Measurements from ENCODE around the gene TMPRSS11E. TPM values are rescaled to one million over a fixed set of nuclear protein-coding genes. Genes with fewer than 3 reads are reported as not detected.

The TMPRSS11E gene
- total RNA-seq, 1 donor from 2014 or later, result not detected

DNA sequence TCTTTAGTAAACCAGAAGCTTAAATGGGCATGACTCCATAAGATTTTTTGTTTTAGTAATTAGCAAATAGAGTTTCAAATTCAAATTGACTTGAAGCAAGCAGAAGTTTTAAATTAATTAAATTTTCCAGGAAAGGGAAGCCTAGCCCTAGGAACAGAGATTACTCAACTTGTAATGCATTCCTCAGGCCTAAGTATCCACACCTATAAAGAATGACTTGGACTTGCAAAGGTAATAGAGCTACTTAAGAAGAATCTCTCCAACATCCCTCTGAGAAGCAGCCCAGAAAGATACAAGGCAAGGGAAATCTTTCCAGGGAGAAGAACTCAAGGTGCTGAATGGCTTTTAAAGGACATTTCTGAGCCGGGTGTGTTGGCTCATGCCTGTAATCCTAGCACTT, 16.9 kb upstream of the TMPRSS11E start:
- no peak overlapping the region for H3K27ac Mint-ChIP-seq
- H3K36me3 Mint-ChIP-seq (ENCODE audit: low read depth), result no peaks in the 10 kb centered on the region
- H3K27me3 Mint-ChIP-seq (ENCODE audit: insufficient read depth), result peaks cover 2% of the 10 kb centered on the region
- no peaks in the 10 kb centered on the region for H3K4me1 Mint-ChIP-seq (ENCODE audit: low read depth)
- no peaks in the 10 kb centered on the region for H3K9me3 Mint-ChIP-seq
- intact Hi-C loops (cut with micrococcal nuclease), result no loop called here
- H3K4me3 Mint-ChIP-seq, result no peak overlapping the region
- DNase-seq (ENCODE audit: low spot score), result no peak

DNA sequence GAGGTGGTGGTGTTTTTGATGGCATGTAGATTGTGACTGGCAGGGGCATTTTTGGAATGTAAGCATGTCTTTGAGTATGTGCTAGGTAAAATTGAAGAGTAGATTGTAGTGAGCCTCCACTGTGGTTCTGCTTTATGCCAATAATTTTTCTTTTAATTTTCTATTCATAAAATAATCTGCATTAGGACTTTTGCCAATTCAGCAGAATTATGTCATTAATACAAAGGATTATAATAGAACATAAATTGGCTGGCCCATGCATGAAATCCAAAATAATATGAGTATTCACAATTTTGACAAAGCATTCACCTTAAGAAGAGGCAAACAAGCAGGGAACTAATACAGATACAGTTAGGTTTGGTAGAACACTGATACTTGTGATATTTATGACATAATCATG, 14.9 kb upstream of the TMPRSS11E start:
- Mint-ChIP-seq H3K36me3 (ENCODE audit: low read depth) (no peaks in the 10 kb centered on the region), H3K27ac (no peak overlapping the region), H3K27me3 (ENCODE audit: insufficient read depth) (peaks cover 2% of the 10 kb centered on the region), H3K4me1 (ENCODE audit: low read depth) (peaks cover 11% of the 10 kb centered on the region), H3K9me3 (no peaks in the 10 kb centered on the region), H3K4me3 (no peak overlapping the region)
- no peak for DNase-seq (ENCODE audit: low spot score)
- intact Hi-C loops (cut with micrococcal nuclease), result no loop called here

DNA sequence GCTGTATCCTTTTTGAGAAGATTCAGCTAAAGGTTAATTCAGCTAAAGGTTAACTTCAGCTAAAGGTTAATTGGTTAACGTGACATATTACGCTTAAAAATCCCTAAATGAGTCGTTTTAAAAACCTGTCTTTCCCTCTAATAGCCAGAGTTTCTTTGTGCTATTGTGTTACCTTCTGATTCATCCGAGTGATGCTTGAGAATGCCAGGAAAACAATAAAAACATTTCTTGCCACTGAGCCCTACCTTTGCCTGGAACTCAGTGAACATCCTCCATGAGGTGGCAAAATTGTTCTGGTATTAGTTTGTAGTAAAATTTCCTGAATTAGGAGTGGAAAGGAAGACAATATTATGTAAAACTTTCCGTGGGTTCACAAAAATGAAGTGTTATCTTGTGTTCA, 13.7 kb upstream of the TMPRSS11E start:
- no peak overlapping the region for H3K27ac Mint-ChIP-seq
- H3K4me1 Mint-ChIP-seq (ENCODE audit: low read depth), result peaks cover 11% of the 10 kb centered on the region
- H3K4me3 Mint-ChIP-seq, result no peak overlapping the region
- no peak for DNase-seq (ENCODE audit: low spot score)
- no peaks in the 10 kb centered on the region for H3K9me3 Mint-ChIP-seq
- no peaks in the 10 kb centered on the region for H3K36me3 Mint-ChIP-seq (ENCODE audit: low read depth)
- intact Hi-C loops (cut with micrococcal nuclease), result no loop called here
- no peaks in the 10 kb centered on the region for H3K27me3 Mint-ChIP-seq (ENCODE audit: insufficient read depth)

DNA sequence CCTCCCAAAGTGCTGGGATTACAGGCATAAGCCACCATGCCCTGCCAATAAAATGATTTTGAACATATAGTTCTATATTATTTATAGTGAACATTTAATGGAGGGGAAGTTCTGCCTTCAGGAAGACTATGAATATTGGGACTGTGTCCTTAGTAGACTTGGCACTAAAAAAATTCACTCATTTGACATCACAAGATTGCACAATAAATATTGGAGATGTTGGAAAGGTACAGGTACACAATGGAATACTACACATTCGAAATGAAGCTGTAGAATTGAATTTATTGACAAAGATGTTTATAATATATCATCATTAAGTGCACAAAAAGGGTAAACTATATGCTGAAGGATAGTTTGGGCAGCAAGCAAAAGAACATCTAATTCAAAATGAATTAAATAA, 13.0 kb upstream of the TMPRSS11E start:
- intact Hi-C loops (cut with micrococcal nuclease), result no loop called here
- Mint-ChIP-seq H3K27me3 (ENCODE audit: insufficient read depth) (no peaks in the 10 kb centered on the region), H3K9me3 (no peaks in the 10 kb centered on the region), H3K4me1 (ENCODE audit: low read depth) (peaks cover 14% of the 10 kb centered on the region), H3K27ac (no peak overlapping the region), H3K36me3 (ENCODE audit: low read depth) (no peaks in the 10 kb centered on the region), H3K4me3 (no peak overlapping the region)
- no peak for DNase-seq (ENCODE audit: low spot score)

DNA sequence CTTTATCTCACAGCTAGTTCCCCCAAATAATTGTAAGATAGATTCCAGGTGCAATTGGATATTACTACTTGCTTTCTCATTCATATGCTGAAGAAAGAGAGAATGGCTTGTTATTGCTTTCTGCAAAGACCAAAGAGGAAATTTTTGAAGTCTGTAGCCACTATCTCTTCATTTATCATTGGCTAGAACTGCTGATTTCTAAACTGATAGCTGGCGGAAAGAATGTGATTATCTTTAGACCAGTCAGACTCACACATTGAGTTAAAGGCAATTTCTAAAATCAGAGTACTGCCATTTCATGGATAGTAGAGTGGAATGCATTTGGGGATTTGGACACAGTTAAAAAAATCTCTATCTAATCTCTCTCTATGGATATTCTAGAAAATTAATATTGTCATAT, 12.4 kb upstream of the TMPRSS11E start:
- intact Hi-C loops (cut with micrococcal nuclease), result no loop called here
- Mint-ChIP-seq H3K27me3 (ENCODE audit: insufficient read depth) (no peaks in the 10 kb centered on the region), H3K4me1 (ENCODE audit: low read depth) (peaks cover 20% of the 10 kb centered on the region), H3K4me3 (no peak overlapping the region), H3K36me3 (ENCODE audit: low read depth) (no peaks in the 10 kb centered on the region), H3K9me3 (no peaks in the 10 kb centered on the region), H3K27ac (no peak overlapping the region)
- DNase-seq (ENCODE audit: low spot score), result no peak

DNA sequence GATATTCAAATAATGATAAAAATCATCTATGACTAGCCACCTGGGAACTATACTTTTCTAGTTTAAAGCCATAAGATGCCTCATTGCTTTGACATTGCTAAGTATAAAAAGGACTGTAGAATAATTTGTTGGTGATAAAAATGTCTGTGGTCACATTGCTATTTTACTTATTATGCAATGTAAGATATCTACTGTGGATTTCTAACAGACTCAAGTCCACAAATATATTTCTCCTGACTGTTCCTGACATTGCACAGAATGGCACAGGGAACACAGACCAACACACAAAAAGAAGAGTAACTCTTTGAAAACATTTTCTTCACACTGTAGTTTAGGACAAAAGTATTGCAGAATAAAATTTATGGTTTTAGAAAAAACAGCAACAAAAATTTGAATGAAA, 2.2 kb upstream of the TMPRSS11E start:
- peaks cover 24% of the 10 kb centered on the region for H3K4me1 Mint-ChIP-seq (ENCODE audit: low read depth)
- peaks cover 2% of the 10 kb centered on the region for H3K36me3 Mint-ChIP-seq (ENCODE audit: low read depth)
- no peak overlapping the region for H3K4me3 Mint-ChIP-seq
- H3K27ac Mint-ChIP-seq, result no peak overlapping the region
- H3K9me3 Mint-ChIP-seq, result no peaks in the 10 kb centered on the region
- H3K27me3 Mint-ChIP-seq (ENCODE audit: insufficient read depth), result peaks cover 9% of the 10 kb centered on the region
- DNase-seq (ENCODE audit: low spot score), result no peak
- intact Hi-C loops (cut with micrococcal nuclease), result no loop called here

DNA sequence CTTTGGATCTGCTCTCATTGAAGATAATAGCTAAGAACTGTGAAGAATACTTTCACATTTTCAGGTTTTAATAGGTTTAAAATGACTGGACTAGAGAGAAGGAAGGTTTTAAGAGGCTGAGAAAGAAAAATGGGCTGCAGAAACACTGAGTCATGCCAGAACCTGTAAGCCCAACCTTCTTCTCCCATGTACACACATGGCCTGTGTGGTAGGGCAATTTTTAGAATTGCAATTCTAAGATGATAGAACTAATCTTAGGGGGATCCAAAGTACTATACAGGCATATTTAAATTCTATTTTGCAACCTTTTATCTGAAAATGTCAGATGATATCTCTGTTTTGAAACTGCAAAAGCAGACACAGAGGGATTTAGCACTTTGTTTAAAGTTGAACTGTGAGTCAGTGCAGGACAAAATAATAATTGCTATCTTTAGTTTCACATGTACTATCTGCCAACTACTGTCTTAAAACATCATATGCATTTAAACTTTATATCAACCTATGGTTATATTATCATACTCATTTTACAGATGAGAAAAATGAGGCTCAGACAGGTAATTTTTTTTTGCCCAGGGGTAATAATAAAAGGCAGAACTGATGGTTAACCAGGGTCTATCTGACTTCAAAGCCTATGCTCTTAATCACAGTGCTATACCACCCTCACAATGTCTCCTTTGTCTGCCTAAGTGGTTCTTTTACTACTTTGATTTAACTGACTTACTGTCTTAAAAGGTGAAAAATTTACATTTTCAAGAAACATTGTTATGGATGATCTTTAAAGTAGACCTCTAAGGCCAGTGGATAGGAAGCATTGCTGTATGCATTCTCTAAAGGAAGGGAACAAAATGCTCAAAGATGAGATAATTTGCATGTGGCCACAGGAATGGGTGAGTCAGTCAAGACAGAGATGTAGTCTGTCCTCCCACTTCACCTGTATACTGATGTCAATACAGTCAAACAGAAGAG, 4.3 kb downstream of the TMPRSS11E start:
- peaks cover 12% of the 10 kb centered on the region for H3K27me3 Mint-ChIP-seq (ENCODE audit: insufficient read depth)
- no peak overlapping the region for H3K27ac Mint-ChIP-seq

DNA sequence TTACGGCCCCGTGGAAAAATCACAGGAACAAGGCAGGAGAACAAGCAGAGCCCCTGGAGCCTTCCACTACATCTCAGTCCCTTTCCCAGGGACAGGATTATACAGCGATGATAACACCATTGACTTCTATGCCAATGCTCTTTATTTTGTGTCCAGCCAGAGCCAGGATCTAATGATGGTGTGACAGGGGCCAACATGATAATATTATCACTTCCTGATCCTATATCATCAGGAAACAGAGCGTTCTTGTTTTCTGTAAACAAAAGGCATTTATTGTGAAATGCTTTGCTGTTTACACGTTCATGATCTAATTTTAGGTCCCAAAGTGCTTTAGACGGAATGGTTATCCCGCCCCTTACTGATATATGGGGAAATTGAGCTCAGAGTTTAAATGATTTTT, 12.8 kb downstream of the TMPRSS11E start:
- no peaks in the 10 kb centered on the region for H3K36me3 Mint-ChIP-seq (ENCODE audit: low read depth)
- no peak overlapping the region for H3K27ac Mint-ChIP-seq
- intact Hi-C loops (cut with micrococcal nuclease), result no loop called here
- H3K4me3 Mint-ChIP-seq, result no peak overlapping the region
- H3K4me1 Mint-ChIP-seq (ENCODE audit: low read depth), result no peaks in the 10 kb centered on the region
- no peak for DNase-seq (ENCODE audit: low spot score)
- no peaks in the 10 kb centered on the region for H3K9me3 Mint-ChIP-seq
- peaks cover 13% of the 10 kb centered on the region for H3K27me3 Mint-ChIP-seq (ENCODE audit: insufficient read depth)

More for the DNA sequence above, 4.3 kb downstream of the TMPRSS11E start:
- no peaks in the 10 kb centered on the region for H3K9me3 Mint-ChIP-seq
- peaks cover 12% of the 10 kb centered on the region for H3K4me1 Mint-ChIP-seq (ENCODE audit: low read depth)
- peaks cover 2% of the 10 kb centered on the region for H3K36me3 Mint-ChIP-seq (ENCODE audit: low read depth)
- intact Hi-C loops (cut with micrococcal nuclease), result no loop called here
- no peak overlapping the region for H3K4me3 Mint-ChIP-seq
- no peak for DNase-seq (ENCODE audit: low spot score)

DNA sequence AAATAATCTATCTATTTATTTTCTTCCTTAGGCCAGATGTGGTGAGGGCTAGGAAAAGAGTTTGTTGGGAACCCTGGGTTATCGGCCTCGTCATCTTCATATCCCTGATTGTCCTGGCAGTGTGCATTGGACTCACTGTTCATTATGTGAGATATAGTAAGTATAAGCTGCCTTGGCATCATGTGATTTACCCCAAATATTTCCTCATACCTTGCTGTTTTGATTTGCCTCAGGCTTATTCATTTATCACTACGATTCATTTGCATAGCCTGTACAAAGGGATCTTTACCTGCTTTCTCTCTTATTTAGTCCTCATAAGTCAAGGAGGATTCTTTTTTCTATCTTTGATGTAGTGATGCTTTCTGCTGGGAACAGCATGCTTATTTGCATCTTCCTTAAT, 14.5 kb downstream of the TMPRSS11E start:
- Mint-ChIP-seq H3K36me3 (ENCODE audit: low read depth) (no peaks in the 10 kb centered on the region), H3K9me3 (no peaks in the 10 kb centered on the region), H3K27me3 (ENCODE audit: insufficient read depth) (peaks cover 7% of the 10 kb centered on the region), H3K27ac (no peak overlapping the region), H3K4me1 (ENCODE audit: low read depth) (no peaks in the 10 kb centered on the region), H3K4me3 (no peak overlapping the region)
- DNase-seq (ENCODE audit: low spot score), result no peak
- intact Hi-C loops (cut with micrococcal nuclease), result no loop called here

DNA sequence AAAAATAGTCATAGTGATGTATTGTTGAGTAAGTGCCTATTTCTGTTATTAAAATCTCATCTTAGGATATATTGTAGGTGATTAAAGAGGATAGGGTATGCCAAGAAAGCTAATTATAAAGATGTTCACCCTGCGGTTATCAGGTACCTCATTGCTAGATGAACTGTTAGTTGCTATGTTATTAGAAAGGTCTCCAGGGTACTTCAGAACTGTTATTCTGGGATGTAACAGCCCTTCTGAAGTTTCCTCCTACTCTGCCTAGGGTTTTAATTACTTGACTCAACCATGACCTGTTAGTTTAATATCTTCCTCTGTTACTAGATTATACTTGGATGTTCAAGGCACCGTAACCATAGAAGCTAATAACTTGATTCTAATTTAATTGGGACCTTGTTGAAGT, 15.4 kb downstream of the TMPRSS11E start:
- Mint-ChIP-seq H3K27me3 (ENCODE audit: insufficient read depth) (peaks cover 7% of the 10 kb centered on the region), H3K4me3 (no peak overlapping the region), H3K36me3 (ENCODE audit: low read depth) (no peaks in the 10 kb centered on the region), H3K9me3 (no peaks in the 10 kb centered on the region), H3K4me1 (ENCODE audit: low read depth) (no peaks in the 10 kb centered on the region), H3K27ac (no peak overlapping the region)
- no peak for DNase-seq (ENCODE audit: low spot score)
- intact Hi-C loops (cut with micrococcal nuclease), result no loop called here

DNA sequence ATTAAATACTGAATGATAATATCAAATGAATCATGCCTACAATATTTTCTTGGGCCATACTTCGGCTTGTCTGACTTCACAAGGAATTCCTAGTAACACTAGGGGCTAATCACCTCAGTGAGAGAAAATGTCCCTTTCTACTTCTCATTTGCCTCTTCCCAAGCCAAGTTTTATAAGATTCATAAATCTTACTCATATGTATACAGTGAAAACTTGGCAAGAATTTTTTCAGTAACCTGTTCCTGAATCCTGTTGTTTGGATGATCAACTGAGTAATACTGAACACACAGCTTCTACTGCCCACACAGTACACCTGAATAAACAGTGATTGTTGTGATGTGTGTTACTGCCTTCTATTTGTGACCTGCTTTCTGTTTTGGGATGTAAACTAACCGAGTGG, 16.5 kb downstream of the TMPRSS11E start:
- intact Hi-C loops (cut with micrococcal nuclease), result no loop called here
- DNase-seq (ENCODE audit: low spot score), result no peak
- H3K27ac Mint-ChIP-seq, result no peak overlapping the region
- no peaks in the 10 kb centered on the region for H3K4me1 Mint-ChIP-seq (ENCODE audit: low read depth)
- no peaks in the 10 kb centered on the region for H3K36me3 Mint-ChIP-seq (ENCODE audit: low read depth)
- peaks cover 7% of the 10 kb centered on the region for H3K27me3 Mint-ChIP-seq (ENCODE audit: insufficient read depth)
- H3K4me3 Mint-ChIP-seq, result no peak overlapping the region
- H3K9me3 Mint-ChIP-seq, result no peaks in the 10 kb centered on the region

DNA sequence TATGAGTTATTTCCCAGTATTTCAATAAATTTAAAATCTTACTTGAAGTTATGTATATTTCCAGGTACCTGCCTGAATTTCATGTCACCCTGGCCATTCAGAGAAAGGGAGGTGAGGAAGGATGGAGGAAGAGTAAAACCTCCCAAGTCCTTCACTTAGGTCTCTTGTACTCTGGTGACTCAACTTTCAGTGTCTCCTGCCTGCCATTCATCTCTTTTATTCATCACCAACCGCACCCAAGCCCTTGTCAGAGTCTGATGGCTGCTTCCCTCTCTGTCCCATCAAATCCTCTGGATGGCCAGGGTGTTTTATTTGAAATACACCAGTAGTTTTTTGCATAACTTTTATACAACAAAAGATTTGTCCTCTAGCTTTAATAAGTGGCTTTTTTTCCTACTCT, 17.8 kb downstream of the TMPRSS11E start:
- Mint-ChIP-seq H3K36me3 (ENCODE audit: low read depth) (no peaks in the 10 kb centered on the region), H3K27ac (no peak overlapping the region), H3K4me1 (ENCODE audit: low read depth) (peaks cover 4% of the 10 kb centered on the region), H3K9me3 (no peaks in the 10 kb centered on the region), H3K4me3 (no peak overlapping the region), H3K27me3 (ENCODE audit: insufficient read depth) (peaks cover 7% of the 10 kb centered on the region)
- intact Hi-C loops (cut with micrococcal nuclease), result no loop called here
- DNase-seq (ENCODE audit: low spot score), result no peak

DNA sequence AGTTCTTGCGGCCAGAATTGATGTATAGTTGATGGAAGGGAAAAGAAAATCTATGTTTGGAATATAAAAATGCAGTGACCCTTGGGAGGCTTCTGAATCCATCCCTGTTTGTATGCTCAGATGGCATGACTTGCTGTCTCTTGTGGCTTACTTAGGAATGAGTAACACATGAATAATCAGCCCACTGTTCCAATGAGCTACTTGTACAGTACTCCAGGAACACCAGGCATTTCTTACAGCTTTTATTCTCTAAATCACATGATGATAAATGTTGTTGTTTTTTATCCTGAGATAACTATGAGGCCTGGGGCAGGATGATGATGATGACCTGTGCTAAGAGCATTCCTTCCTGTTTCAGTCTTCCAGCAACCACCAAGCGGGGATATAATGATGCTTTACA, 18.9 kb downstream of the TMPRSS11E start:
- H3K27ac Mint-ChIP-seq, result no peak overlapping the region
- H3K36me3 Mint-ChIP-seq (ENCODE audit: low read depth), result no peaks in the 10 kb centered on the region
- DNase-seq (ENCODE audit: low spot score), result no peak
- no peak overlapping the region for H3K4me3 Mint-ChIP-seq
- peaks cover 4% of the 10 kb centered on the region for H3K4me1 Mint-ChIP-seq (ENCODE audit: low read depth)
- peaks cover 7% of the 10 kb centered on the region for H3K27me3 Mint-ChIP-seq (ENCODE audit: insufficient read depth)
- H3K9me3 Mint-ChIP-seq, result no peaks in the 10 kb centered on the region
- intact Hi-C loops (cut with micrococcal nuclease), result no loop called here
